ENCODE results near the gene CD55.

CD55 gene

DNA sequence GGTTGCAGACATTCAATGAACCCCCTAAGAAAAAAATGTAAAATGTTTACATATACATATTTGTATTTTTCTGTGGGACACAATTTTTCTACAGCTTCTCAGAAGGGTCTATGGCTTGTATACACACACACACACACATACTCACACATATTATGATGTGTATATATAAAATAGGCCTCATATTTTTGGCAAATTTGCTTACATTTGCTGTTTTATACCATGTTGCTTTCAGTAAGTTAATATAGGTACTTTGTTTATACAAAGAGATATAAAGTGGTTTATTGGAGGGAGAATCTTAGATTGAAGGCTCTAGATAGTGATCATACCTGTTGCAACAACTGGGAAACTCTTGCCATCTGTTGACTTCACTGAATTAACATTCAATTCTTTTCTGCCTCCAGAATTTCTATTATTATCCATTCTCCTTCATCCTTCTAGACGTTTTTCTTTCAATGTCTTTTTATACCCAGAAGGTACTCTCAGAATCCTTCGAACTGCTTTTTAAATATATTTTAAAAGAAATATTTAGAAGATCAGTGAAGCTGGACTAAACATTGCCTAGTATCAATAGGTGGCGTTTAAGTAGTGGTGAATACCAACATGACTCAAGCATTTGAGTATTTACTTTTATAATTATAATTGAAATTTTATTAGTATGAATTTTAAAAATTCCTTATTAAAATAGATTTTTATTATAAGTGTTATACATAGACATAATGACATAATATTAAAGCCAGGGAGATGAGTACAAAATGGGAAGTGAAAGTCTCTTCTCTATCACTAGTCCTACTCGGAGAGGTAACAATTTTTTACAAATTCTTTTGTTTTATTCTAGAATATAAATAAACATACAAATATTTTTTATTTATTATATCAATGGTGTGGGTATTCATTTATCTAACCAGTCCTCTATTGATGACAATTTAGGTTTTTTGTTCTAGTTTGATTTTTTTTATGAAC is 10.2 kb downstream of the CD55 start:
- no peak for DNase-seq

DNA sequence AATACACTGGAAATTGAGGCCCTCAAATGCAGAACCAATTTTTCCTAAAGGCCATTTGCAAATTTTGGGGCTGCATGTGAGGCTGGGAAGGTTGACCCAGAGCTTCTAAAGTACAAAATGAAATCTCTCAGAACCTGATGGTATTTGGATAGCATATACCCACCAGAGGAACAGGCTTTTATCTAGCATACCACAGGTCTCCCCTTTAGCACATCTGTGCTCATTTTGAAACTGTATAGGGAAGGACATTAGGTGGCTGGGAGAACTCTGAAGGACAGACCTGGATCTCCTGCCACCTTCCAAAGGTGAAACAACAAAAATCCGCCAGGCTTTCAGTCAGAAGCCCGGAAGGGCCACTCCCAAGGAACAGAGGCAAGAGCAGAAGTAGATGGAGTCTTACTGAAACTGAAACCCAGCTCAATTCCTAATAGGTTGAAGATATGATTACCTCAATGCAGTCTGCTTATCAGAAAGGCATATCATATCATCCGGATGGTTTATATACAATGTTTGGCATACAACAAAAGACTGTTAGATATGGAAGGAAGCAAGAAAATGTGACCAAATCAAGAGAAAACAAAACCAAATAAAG is 11.6 kb downstream of the CD55 start:
- DNase-seq, result no peak

DNA sequence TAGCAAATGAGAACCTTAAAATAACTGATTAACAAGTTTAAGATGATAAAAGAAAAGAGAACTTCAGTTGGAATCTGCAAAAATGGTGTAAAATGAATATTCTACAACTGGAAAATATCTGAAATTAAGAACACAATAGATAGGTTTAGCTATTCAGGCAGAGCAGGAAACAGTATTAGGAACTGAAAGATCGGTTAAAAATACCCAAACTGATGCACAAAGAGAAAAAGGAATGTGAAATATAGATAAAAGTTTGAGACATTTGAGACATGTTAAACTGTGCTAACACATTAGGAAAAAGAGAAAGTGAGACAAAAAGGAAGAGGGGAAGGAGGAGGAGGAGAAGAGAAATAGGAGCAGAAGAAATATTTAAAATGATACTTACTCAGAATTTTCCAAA is 12.1 kb downstream of the CD55 start:
- no peak for DNase-seq

DNA sequence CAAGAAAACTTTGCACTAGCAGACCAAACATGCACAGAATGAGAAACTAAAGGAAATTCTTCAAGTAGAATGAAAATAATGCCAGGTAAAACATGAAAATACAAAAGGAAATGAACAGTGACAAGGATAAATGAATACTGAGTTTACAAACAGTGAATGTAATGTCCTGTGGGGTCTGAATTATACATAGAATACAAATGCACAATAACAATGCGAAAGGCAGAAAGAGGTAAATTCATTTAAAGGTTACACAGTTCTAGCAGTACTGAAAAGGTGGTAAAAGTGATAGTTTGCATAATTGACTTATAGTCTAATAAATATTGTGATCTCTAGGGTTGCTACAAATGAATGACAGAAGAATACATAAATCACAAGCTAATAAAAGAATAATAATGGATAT is 12.9 kb downstream of the CD55 start:
- no peak for DNase-seq

DNA sequence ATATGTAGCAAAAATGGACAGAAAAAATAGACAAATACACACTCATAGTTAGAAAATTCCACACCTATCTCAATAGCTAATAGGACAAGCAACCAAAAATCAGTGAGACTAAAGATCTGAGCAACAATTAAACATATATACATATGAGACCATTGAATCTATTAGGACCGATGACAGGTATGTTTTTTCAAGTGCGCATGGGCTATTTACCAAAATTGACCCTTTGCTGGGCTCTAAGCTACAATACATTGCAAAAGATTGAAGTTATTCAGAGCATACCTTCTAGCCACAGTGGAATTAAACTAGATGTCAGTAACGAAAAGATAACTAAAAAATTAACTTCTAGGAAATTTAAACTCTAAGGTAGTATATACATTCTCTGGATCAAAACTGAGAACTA is 13.7 kb downstream of the CD55 start:
- no peak for DNase-seq

DNA sequence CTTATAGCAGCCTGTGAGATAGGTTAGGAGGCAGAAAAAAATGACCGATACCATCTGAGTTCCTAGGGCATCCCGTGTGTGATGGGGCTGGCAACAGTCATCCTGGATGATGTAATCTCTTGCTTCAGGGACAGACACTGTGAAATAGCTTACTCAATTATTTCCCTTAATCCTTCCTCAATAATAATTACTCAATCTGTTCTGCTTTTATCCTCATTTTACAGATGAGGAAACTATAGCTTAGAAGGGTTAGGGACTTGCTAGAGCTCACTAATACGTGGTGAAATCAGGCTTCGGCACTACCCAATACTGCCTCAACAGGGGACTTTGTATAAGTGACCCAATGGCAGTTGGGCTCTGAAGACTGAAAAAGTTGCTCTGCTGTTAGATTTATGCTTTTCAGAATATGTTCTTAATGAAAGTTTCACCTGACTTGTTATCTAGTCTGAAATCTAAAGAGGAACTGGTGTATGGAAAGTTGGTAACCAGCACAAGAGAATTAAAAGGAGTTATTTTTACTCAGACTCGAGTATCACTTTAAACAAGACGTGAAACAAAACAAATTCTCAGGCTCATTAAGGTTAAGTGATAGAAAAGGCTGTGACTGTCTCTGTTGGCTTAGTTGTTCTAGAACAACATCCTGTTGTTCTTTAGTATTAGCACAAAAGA is 14.4 kb downstream of the CD55 start:
- DNase-seq, result no peak

DNA sequence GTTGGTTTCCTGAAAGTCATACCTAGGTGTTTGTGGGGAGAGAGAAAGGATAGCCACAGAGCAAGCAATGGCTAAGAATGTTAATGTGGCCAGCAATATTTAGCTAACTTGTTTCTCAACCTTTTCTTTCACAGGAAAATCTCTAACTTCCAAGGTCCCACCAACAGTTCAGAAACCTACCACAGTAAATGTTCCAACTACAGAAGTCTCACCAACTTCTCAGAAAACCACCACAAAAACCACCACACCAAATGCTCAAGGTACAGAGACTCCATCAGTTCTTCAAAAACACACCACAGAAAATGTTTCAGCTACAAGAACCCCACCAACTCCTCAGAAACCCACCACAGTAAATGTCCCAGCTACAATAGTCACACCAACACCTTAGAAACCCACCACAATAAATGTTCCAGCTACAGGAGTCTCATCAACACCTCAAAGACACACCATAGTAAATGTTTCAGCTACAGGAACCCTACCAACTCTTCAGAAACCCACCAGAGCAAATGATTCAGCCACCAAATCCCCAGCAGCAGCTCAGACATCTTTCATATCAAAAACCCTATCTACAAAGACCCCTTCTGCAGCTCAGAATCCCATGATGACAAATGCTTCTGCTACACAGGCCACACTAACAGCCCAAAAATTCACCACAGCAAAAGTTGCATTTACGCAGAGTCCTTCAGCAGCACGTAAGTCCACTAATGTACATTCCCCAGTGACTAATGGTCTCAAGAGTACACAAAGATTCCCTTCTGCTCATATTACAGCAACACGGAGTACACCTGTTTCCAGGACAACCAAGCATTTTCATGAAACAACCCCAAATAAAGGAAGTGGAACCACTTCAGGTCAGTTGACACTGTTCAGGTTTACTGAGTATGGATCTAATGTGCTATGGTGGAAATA is 15.3 kb downstream of the CD55 start:
- no peak for DNase-seq

DNA sequence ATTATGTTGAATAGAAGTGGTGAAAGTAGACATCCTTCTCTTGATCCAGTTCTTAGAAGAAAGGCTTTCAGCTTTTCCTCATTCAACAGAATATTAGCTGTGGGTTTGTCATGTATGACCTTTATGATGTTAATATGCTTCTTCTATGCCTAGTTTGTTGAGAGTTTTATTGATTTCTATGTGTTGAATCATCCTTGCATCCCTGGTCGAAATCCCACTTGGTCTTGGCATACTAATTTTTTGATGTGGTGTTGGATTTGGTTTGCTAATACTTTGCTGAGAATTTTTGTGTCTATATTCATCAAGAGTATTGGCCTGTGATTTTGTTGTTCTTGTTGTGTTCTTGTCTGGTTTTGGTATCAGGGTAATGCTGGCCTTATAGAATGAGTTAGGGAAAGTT is 20.9 kb downstream of the CD55 start:
- DNase-seq, result no peak

DNA sequence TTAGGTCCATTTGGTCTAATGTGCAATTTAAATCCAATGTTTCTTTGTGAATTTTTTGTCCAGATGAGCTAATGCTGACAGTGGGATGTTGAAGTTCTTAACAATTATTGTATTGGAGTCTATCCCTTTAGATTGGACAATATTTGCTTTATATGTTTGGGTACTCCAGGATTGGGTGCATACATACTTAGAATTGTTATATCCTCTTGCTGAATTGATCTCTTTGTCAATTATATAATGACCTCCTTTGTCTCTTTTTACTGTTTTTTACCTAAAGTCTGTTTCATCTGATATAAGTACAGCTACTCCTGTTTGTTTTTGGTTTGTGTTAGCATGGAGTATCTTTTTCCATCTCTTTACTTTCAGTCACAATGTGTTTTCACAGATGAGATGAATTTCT is 22.2 kb downstream of the CD55 start:
- no peak for DNase-seq

DNA sequence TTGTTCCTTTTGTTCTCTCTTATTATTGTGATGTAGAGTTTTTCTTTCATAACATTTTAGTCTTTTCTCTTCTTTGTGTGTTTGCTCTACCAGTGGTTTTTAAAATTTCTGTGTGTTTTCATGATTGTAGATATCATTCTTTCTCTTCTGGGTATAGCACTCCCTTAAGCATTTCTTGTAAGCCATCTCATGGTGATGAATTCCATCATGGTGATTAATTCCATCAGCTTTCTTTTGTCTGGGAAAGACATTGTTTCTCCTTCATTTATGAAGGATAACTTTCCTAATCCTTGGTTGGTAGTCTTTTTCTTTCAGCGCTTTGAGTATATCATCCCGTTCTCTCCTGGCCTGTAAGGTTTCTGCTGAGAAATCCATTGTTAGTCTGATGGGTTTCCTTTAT is 22.7 kb downstream of the CD55 start:
- DNase-seq, result no peak

DNA sequence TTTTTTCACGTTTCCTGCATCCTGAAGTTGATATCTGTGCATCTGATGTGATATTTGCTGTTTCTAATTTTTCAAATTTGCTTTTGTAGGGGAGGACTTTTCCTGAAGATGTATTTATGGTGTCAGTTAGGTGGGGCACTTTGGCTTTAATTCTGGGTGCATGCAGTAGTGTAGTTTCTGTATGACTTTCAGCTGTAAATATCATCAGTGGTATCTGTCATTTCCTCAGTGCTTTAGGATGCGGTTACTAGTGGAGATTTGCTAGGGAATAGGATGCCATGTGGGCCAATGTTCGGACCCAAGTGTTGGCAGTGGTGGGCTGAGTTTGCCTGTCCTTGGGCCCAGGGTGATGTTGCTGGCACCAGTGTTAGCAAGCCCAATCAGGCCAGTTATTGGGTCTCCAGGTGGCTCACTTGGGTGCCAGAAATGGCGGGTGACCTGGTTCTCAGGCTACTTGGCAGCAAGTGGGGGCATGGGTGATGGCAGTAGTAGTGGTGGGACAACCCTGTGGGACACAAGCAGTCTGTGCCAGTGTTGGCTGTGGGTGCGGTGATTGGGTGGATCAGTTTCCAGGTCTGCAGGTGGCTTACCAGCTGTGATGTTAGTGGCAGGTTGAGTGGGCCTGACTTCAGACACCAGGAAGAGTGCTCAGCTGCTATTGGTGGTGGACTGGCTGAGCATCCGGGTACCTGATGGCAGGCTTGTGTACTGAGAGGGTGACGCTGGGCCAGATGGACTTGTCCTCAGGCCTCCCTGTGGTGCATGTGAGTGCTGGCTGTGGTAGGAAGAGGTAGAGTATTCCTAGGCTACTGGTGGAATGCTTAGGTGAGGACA is 24.4 kb downstream of the CD55 start:
- DNase-seq, result no peak

DNA sequence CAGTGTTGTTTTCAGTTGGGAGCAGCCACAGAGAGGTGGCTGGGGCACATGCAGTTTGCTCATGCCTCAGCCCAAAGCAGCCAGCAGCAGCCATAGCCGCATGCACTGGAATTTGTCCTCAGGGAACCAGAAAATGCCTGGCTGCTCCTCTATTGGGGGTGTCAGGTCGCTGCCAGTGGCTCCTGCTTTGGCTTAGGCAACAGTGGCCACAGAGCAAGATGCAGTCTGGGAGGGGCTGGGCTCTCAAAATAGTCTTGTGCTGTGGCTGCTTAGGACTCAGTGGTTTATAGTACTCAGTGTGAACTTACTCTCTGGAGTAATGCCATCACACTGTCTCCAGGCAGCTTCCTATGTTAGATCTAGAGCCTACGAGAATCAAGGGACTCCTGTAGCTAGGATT is 25.0 kb downstream of the CD55 start:
- no peak for DNase-seq

DNA sequence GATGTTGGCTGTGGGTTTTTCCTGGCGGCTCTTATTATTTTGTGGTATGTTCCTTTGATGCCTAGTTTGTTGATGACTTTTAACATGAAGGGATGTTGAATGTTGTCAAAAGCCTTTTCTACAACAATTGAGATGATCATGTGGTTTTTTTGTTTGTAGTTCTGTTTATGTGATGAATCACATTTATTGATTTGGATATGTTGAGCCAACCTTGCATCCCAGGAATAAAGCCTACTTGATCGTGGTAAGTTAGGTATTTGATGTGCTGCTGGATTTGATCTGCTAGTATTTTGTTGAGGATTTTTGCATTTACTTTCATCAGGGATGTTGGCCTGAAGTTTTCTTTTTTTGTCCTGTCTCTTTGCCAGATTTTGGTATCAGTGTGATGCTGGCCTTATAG is 28.5 kb downstream of the CD55 start:
- DNase-seq, result no peak

DNA sequence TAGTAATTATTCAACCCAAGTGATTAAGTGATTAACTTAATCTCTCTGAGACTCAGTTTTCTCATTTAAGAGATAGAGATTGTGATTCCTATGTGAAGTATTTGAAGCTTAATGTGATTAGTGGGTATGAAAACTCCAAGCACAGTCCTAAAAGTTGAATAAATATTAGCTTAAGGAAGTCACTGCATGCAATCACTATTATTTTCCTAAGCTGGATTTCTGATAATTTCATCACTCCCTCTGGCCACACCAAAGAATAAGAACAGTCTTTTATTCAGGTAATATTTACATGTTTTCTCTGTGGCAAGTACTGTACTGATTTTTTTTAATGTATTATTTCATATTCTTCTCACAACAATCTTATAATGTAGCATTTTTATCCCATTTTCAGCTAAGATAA is 31.1 kb downstream of the CD55 start:
- no peak for DNase-seq

DNA sequence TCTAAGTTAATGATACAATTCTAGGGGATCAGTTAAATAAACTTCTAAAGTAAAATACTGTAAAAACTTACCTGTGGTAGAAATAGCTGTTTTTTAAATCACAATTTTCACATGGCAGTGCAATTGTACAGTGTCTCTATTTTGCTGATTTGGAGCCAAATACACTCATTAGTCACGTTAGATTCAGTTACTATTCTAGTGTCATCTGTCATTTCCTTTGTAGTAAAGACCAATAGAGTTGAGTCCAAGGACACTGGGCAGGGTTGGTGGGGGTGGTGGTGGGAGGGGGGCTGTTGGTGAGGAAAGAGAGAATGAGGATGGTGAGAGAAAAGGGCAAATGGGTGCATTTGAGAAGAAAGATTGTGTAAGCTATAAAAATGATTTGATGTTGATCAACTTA is 33.6 kb downstream of the CD55 start:
- no peak for DNase-seq

DNA sequence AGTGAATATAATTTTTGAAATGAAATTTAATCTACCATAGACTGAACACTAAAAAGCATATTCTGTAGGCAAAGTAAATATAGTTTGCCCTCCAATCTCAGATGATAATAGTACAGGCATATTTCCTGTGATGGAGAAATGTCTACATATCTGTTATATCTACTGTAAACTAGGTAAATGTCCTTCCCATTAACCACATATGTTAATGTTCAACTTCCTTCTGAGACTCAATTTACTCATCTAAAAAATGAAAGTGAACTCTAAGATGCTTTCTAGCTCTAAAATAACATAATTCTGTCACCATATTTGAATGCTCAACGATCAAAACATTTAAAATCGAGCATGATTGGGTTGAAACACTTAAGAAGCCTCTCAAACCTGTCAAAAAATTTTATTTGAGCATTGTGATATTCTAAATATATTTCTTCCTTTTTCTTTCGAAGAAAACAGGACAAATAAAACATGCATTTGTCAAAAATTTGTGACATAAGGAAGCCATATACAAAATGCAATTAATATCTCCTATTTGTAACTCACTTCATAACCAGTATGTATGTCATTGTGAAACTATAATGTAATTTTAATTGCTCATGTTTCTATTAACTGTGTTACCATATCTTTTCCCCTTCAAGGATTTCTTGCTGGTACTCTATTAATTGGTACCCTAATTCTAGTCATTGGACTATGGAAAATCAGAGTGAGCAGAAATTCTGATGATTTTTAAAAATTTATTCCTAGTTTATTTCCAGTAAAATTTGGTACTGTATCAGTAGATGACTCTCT is 34.2 kb downstream of the CD55 start:
- DNase-seq, result no peak

DNA sequence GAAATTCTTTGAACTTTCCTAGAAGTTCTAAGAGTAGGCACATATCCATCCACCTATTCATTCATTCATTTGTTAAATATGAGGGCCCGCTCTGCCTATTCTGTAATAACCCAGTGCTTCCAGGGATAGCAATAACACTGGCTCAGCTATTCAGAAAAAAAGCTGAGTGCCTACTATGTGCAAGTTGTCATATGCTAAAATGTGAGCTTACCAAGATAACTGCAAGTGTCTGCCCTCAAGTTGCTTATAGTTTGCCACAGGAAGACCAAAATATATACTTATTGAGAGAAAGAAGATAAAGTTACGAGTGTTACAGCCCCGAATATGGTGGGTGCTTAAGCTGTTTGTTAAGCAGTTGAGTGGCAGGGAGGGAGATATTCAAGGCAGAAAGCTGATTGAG is 39.6 kb downstream of the CD55 start:
- DNase-seq, result no peak

DNA sequence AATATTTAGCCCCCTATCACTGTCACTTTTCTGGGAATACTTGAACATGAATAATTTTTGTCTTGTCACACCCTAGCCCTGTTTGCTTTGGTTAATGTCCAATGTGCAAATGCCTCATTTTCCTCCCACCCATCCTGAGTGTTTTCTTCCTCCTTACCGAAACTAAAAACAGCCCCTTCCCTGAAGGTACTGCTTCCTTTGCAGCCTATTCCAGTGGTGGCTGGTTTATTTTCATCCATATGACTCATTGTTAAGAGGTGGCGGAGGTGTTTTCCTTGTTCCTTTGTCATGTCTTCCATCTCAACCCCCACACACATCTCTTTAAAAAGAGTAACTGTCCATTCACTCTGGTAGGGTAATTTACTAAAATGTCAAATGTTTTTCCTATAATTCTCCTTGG is 40.4 kb downstream of the CD55 start:
- DNase-seq, result no peak

DNA sequence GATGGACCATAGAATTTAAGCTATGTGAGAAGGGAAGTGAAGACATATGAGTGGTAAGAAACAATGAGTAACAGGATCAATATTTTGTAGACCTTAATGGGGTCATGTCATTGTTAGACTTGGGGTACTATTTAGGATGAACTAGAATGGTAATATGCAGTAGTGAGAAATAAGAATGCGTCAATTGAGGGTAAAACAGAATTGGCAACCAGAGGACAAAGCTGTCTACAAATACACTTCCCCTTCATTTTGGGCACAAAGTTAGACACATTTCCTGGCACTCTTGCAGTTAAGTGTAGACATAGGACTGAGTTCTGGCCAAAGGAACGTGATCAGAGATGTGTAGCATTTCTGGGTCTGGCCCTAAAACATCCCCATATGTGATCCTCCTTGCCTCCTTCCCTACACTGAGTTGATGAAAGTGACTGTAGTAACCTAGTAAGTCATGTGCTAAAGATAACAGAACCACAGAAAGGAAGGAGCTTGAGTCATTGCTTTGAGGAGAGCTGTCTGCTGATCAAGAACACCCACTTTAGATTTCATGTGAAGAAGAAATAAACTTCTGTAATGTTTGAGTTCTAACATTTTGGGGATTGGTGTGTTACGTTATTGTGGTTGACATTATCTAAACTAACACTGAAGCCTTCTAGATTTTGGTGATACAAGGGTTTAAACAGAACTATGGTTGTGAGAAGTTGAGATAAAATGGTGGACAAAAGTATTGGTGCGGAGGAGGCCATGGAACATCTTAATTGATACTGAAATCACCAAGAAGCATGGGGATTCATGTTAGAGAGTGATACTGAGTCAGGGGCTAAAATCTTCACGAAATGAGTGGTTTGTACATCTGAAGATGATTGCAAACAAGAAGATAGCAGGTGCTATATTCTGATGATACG is 41.7 kb downstream of the CD55 start:
- no peak for DNase-seq

DNA sequence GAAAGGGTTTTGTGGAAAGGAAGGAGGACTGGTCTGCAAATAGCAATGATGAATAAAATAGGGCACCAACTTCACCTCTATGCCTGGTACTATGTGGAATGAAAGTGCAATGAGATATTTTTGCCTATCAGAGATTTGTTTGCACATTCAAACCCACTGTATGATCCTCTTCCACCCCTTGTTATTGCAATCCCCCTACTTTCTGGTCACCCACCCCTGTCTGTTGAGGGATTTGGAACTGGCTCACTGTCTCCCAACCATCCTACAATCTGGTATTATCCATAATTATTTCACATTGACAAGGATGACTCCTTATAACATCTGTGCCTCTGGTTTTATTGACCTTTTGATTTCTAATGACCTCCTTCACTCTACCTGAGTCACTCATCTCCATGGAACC is 42.4 kb downstream of the CD55 start:
- no peak for DNase-seq
